Midbrain (tissue), 1 donor: Measurements from ENCODE around the gene CACNA1H.

Experiments used
- DNase-seq: peaks from one replicate; lab custom pipeline; 2025; lab: John Stamatoyannopoulos, UW

CACNA1H gene

DNA sequence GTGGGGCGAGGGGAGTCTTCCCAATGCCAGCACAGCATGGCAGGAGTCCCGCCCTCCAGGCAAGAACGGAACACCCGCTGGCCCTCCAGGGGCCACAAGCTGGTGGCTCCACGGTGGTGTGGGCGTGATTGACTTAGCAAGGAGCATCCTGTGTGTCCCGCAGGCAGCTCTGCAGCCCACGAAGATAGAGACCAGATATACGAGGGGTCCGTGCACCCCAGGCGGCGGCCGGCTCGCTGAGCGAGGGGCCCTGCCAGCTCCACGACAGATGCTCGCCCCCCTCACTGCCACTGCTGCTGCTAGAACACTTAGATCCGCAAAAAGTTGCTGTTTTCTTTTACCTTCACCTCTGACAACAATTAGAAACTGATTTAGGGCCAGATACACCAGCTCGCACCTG is 10.0 kb upstream of the CACNA1H start:
- no peak for DNase-seq

DNA sequence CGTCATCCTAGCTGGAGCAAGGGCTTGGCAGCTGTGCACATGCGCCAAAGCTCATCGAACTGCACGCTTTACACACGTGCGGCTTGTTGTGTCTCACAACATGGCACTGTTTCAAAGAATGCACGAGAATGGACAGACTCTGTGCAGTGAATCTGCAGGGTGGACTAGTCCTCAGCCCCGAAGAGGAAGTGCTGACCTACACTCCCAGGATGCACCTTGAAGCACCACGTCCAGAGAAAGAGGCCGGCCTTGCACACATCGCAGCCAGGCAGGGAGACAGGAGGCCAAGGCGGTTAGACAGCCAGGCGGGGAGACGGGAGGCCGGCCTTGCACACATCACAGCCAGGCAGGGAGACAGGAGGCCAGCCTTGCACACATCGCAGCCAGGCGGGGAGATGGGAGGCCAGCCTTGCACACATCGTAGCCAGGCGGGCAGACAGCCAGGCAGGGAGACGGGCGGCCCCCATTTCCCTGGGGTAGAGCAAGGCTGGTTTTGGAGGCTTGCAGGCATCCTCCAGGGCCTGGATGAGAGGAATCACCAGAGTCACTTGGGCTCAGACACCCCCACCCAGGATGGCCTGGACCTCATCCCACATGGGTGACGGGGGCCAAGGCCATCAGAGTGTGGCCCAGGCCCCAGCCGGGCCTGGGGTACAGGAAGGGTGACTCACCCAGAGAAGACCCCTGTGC is 9.0 kb upstream of the CACNA1H start:
- DNase-seq: no peak

DNA sequence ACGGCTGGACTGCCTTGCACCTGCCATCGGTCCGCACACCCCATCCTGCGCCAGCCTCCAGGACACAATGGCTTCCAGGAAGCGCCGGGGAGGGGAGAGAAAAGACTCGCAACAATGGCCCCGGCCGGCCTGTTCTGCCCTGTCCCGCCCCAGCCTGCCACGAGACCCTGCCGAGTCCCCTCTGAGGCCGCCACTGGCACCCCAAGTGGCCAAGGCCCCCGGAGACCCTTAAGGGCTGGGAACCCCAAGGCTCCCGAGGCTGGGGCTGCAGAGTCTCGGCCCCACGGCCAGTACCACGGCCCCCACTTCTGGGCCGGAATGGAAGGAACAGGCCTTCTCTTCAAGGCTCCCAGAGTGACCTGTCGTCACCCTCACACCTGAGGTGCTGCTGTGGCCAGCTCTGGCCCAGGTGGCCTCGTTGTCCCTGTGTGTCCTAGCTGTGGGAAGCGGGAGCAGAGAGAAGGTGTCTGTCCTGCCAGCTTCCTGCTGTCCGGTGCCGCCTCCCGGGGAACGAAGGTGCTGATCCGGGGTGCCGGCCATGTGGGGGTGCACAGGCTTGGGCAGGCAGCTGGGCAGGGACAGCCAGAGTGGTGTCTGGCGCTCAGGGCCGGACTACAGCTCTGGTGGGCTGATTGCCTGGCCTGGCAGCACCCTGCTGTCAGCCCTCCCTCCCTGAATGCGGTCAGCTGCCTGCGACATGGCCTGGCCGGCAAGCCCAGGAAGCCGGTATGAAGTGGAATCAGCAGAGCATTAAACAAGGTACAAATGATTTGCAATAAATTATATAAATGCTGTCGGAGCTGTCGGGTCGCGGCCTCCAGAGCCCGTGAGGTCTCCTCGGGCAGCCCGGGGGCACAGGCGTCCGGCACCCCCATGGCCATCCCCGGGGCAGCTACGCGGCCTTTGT is 8.2 kb upstream of the CACNA1H start:
- no peak for DNase-seq

DNA sequence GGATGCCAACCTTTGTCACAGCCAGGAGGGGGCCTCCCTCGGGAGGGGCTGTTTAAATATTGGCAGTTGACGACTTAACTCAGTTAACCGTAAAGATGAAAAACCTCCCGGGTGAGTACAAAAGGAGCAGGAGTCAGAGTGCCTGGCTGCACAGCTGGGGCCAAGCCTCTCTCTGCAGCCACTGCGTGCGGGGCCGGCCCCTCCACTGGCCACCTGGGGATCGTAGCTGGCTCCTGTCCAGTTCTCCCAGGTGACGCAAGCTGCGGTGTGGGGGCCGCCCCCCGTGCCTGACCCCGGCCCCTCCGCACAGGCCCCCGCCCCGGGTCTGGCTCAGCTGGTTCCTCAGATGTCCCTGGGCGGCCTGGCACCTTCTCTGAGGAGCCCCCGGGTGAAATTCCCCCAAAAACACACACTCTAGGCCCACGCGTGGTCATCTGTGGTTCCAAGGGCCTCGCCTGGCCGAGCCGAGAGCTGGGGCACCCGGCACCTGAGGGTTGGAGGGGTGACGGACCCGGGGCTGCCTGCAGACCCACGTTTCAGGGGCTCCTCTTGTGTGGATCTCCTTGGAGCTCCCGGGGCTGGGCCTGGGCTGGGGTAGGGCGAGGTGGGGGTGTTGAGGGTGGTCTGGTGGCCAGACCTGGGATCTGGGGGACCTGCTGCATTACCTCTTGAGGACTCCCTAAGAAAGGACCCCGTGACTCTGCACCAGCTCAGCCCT is 7.4 kb upstream of the CACNA1H start:
- no peak for DNase-seq

DNA sequence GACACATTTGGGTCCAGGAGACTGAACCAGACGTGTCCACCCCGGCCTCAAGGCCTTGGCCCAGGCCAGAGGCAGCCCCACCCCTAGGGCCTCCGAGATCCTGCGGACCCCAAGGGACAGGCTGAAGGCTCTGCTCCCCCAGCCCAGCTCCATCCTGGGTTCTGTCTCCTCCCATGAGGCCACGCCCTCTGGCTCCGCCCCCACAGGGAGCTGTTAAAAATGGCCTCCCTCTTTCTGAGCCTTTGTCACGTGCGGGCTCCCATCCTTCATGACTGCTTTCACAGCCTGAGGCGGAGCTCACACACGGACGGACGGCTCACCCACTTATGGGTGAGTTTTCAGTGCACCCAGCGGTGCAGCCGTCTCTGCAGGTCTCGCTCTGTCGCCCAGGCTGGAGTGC is 6.5 kb upstream of the CACNA1H start:
- DNase-seq: no peak

DNA sequence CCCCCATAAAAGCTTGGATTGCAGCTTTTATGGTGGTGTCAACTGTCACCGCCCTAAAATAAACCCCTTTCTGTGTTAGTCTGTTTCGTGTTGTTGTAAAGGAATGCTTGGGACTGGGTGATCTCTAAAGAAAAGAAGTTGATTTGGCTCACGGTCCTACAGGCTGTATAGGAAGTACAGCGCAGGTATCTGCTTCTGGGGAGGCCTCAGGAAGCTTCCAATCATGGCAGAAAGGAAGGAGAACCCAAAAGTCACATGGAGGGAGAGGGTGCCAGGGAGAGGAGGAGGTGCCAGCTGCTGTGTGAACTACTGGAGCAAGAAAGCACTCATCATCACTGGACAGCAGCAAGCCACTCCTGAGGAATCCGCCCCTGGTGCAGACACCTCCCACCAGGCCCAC is 5.9 kb upstream of the CACNA1H start:
- DNase-seq: no peak

DNA sequence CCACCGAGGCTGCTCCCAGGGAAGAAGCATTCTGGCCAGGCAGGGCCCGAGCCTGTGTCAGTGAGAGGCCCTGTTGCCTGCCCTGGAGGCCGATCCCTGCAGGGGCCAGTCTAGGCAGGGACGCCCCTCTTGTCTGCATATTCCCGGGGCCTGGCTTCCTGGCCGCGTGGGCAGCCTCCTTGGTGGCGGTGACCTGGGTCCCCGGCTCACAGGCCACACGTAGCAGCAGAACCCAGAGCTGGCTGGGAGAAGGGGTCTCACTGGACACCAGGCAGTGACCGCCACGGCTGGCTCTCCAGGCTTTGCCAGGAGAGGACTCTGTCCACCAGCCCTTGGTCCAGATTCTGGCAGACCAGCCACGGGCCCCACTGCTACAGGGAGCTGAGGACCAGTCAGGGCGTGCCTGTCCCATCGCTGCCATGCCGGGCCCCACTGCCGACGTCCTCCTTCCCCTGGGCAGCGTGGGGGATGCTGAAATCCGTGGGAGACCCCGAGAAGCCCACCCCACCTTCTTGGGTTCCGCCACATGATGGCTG is 3.7 kb upstream of the CACNA1H start:
- DNase-seq: no peak

DNA sequence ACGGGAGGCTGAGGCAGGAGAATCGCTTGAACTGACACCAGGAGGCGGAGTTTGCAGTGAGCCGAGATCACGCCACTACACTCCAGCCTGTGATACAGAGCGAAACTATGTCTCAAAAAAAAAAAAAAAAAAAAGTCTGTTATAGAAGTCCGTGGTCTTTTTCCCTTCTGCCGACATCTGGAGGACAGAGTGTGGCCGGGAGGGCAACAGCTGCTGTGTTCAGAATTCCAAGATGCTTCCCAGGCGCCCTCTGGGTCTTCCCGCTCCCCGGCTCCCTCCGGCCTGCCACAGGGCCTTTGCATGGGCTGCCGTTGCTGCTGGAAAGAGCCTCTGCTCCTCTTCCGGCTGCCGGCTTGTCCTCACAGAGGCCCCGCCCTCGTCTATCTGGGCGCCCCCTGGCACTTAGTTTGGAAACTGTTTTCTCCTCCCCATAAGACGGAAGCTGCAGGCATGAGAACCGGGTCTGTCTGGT is 2.4 kb upstream of the CACNA1H start:
- no peak for DNase-seq

DNA sequence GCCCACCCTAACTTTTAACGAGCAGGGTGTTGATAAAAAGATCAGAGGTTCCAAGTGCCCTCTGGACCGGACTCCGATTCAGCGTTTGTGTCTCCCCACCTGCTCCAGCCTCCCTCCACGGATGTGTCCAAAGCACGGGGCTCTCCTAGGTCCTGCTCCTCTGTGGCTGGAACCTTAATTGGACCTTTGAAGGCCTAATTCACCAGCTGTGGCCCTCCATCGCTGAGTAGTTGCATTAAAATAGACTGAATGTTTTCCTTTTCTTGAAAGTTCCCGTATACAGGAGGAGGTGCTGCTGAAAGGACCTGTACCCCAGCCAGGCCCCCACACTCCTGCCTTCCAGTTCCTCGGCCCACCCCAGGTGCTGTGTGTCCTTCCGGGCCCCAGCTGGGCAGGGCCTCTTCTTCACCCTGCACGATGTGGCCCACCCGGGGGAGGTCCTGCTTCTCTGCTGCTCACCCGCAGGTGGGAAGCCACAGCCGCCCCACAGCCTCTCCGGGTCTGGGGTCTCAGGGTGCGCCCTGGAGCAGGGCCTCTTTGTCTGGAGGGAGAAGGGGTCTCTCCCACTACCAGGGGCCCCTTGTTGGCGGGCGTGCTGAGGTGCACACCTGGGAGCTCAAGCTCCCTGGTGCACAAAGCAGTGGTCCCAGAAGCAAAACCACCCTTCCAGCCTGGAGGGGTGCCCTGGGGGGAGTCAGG is 1.3 kb upstream of the CACNA1H start:
- no peak for DNase-seq

DNA sequence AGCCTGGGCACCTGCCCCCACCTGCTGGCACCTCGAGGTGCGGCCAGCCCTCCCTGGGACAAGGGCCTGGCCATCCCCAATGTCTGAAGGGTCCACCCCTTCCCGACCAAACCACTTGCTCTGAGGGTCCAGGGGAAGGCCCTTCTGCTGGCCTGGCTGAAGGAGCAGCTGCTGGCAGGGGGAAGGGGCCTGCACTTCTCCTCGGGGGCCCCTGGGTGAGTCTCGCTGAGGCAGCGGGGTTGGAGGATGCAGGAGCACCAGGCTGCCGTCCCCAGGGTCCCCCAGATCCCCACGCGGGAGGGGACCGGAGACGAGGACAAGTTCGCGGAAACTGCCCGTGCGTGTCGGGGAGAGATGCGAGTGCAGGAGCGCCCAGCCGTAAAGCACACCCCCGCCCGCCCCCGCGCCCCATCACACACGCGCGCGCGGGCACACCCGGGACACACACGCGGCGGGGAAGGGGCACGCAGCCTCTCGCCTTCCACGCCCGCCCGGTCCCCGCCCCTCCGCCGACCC is 725 bp upstream of the CACNA1H start:
- DNase-seq: no peak

DNA sequence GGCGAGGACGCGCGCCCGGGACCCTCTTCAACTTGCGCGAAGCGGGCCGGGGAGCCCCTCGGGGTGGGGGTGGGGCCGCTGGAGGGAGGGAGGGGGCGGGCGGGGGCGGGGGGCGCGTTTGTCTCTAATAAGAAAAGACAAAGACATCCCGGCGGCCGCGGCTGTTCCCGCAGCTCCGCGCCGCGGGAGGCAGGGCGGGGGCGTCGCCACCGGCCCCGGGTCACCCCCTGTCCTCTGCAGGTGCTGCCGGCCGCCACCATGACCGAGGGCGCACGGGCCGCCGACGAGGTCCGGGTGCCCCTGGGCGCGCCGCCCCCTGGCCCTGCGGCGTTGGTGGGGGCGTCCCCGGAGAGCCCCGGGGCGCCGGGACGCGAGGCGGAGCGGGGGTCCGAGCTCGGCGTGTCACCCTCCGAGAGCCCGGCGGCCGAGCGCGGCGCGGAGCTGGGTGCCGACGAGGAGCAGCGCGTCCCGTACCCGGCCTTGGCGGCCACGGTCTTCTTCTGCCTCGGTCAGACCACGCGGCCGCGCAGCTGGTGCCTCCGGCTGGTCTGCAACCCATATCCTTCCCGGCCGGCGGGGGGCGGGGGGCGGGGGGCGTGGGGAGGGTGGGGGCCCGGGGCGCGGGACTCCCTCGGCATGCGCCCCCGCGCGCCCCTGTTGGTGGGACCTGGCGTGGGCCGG is 714 bp downstream of the CACNA1H start:
- DNase-seq: no peak

DNA sequence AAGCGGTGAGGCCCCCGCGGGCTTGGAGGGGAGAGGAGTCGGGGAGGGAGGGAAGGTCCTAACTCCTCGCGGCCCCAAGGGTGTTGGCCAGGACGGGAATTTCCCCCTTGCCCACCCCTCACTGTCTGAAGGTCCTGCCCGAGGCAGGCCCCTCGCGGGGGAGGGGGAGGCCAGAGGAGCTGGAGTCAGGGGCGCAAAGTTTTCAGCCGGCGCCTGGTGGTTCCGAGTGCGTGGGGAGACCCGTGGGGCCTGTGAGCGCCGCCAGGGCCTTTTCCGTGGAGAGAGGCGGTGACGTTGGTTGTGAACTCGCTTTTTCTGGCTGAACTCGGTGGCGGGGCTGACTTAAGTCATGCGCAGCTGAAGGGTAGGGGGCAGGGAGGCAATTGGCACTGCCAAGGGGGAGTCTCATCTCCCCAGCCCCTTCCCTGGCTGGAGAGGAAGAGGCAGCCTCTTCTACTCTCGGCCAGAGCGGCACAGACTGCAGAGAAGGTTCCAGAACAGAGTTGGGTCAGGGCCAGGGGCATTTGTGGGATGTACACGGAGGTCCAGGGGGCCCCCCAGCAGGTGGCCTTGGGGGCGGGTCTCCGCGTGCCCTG is 1.5 kb downstream of the CACNA1H start:
- no peak for DNase-seq

DNA sequence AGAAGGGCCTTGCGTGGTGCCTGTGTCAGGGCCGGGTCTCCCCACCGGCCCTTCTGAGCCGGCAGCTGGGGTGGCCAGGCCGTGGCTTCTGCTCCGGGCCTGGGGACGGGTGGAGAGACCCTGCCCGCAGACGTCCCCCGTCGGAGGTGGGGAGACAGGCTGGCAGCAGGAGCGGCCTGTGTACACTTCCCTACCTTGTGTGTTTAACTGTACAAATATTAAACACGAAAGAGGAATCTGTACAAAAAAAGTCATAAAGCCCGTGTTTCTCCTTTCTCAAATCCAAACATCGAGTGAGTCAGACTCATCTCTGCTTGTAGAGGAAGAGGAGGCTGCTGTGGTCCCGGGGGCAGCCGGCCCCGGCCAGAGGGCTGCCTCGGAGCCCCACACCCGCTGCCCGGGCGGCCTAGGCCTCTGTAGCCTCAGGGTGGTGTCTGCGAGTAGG is 2.0 kb downstream of the CACNA1H start:
- no peak for DNase-seq

DNA sequence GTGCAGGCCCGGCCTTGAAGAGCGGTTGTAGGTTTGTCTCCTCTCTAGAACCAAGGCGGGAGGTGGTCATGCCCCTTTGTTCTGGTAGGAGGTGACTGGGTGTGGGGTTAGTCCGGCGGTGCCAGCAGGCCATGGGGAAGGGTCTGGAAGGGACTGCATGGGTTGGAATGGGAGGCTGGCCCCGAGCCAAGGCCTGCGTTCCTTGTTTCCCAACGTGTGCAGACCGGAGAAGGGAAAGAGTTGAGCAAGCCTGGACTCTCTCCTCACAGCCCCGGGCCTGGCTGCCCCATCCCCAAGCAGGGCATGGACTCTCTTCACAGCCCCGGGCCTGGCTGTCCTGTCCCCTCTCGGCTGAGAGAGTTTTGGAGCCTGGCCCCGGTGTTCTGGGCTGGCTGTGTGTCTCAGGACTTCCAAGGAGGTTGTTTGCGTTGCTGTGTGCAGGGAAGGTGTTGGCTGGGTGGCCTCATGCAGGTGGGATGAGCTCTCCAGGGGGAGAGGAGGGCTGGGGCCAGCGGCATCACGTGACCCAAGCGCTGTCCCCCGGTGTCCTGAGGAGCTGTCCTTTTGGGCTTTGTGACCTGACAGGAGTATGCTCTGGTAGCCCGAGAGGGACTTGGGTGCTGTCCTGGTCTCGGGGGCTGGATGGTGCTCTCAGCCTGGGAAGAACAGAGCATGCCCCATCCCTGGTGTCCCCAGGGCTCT is 2.6 kb downstream of the CACNA1H start:
- no peak for DNase-seq

DNA sequence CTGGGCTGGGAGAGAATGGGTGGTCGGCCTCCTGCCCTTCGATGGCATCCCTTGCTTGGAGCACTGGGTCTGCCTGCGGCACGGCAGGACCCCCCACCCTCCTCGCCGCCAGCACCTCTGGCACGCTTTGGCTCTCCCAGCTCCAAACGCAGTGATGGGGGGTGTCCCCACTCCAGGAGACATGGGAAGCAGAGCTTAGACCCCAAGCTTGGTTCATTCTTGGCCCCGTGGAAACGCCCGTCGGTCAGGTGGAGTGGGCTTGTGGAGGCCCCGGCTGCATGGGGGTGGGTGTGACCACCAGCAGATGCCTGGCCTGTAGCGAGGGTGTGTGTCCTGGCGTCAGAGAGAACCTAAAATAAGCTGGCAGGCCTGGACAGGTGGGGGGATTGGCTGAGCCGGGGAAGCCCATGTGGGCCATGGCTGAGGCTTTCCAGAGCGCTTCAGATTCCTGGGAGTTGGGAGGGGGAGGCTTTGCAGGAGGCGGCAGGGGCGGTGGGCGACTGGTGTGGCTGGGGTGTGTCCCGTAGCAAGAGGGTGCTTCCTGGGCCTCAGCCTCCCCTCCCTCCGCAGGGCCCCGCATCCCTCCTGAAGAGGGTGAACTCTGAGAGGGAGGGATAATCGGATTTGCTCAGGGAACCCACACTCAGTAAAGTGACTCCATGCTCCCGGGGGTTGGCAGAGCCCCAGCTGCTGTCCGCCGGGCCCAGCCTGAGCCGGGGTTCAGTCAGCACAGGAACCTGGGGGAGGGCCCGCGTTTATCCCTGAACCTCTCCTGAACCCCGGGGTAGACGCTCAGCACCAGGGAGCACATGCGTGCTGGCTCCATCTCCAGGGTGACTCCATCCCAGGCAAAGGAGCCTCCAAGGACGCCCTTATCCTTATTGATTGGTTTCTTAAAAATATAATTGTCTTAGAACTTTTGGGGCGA is 3.4 kb downstream of the CACNA1H start:
- DNase-seq: no peak

DNA sequence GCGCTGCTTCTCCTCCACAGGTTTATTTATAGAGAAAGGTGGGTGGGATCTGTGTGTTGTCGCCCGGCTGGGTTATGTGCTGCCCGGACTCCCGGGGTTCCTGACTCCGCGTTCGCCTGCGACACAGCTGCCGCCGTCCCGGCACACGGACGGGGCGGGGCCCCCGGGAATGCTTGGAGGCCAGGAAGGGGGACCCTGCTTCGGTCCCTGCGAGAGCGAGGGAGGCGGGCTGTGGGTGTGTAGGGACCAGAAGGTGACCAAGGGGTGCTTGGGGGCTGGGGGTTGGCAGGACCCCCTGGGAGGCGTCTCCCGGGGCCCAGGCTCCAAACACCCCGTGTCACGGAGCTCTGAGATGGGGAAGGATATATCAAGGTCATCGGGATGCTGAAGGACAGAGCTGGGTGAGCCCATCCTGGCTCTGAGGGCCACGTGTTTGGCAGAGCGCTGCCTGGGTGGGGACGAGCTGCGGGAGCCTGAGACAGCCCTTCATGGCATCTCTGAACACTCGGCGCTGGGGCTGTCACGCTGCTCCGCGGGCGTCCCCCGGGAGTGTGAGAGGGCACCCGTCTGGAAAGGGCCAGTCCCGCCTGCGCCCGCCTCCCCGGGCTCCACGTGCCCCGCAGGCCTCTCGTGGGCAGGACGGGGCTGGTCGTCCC is 4.2 kb downstream of the CACNA1H start:
- no peak for DNase-seq

DNA sequence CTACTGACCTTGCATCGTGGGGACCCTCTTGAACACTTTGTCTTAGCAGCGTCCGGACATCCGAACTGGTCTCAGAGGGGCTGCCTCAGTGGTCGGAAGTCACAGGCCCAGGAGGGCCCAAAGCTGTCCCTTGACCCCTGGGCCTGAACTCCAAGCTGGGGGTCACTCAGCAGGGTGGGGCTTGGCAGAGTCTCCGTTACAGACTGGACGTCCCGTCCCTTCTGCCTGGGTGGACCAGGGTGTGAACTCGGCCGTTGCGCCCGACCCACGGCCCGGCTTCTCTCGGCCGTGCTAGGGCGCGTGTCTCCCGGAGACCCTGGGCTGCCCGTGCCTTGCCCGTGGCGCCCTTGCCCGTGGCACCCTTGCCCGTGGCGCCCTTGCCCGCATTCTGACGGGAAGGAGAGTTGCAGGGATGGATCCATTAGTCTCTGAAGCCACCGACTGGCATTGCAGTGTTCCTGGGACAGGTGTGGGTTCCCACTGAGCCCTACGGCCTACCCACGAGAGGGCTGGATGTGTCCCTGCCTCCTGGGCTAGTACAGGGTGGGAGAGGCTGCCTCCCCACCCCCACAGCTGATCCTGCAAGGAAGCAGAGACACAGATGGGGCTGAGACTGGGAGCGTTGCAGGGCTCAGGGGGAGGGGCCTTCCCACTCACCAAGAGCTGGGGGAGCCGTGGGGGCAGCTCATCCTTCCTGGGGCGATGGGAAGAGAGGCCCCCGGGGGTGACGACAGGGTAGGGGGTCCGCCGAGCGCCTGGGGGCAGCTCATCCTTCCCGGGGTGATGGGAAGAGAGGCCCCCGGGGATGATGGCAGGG is 4.9 kb downstream of the CACNA1H start:
- no peak for DNase-seq
